HG02981 (cell line): ENCODE measurements around the gene HDGFL2.

ENCODE experiments used
- ATAC-seq: cut with Tn5 transposase; IDR thresholded peaks from one replicate; pipeline ENCODE4 v1.9.1; 2021; ENCODE audit warnings: mild to moderate bottlenecking, moderate library complexity; ENCODE audit not compliant: unreplicated experiment

HDGFL2 gene

DNA sequence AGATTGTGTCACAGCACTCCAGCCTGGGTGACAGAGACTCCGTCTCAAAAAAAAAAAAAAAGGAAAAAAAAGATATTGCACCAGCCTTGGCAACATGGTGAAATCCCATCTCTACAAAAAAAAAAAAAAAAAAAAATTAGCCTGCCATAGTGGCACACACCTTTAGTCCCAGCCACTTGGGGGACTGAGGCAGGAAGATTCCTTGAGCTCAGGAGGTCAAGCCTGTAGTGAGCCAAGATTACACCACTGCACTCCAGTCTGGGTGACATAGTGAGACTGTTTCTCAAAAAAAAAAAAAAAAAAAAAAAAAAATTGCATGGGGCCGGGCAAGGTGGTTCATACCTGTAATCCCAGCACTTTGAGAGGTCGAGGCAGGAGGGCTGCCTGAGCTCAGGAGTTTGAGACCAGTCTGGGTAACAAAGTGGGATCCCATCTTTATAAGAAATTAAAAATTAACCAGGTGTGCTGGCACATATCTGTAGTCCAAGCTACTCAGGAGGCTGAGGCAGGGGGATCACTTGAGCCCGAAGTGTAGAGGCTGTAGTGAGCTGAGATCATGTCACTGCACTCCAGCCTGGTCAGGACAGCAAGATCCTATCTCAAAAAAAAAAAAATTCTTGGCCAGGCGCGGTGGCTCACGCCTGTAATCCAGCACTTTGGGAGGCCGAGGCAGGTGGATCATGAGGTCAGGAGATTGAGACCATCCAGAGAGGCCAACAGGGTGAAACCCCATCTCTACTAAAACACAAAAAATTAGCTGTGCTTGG is 7.1 kb upstream of the HDGFL2 start:
- no peak for ATAC-seq

- ATAC-seq = no peak
Observed at GRCh38 chr19:4467835-4468234, 4.3 kb upstream of the HDGFL2 start.

DNA sequence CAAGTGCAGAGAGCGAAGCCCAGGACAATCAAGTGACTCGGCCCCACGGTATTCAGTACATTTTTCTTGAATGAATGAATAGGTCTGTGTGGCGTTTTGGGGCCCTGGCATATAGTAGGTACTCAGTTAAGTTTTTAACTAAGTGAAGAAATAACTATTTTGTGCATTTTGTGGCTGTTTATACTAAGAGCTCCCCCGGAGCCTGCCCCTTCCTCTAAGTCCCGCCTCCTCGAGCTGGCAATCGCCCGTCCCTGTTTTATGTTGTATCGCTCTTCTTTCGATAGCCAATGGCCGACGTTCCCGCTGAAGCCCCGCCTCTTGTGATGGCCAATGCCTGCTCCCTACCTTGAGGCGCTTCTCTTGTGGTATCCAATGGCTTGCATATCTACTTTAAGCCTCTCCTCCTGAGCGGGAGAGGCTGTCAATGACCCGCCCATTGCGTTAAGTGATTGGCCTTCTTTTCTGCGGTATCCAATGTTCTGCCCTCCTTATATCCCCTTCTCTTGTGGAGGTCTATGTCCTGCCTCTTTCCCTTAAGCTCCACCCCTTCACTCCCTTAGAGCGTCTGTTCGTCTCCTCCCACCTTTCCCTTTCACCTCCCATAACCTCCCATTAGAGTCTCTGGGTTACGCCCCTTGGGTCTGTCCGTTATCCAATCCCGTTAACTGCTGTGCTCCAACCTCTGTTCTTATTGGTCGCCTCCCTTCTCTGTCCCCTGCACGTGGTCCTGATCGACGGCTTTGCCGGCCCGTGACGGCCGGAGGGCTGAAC is 509 bp upstream of the HDGFL2 start:
- peak; percentile 80 for ATAC-seq

- ATAC-seq = no peak
Observed at GRCh38 chr19:4473011-4473762, 1.1 kb downstream of the HDGFL2 start.

GRCh38 chr19:4473763-4474513 is 1.8 kb downstream of the HDGFL2 start:
- ATAC-seq = no peak

GRCh38 chr19:4474514-4475022 is 2.5 kb downstream of the HDGFL2 start:
- no peak for ATAC-seq

GRCh38 chr19:4477034-4477801 is 5.1 kb downstream of the HDGFL2 start:
- ATAC-seq = no peak

- ATAC-seq = no peak
Observed at GRCh38 chr19:4482721-4483364, 10.7 kb downstream of the HDGFL2 start.

DNA sequence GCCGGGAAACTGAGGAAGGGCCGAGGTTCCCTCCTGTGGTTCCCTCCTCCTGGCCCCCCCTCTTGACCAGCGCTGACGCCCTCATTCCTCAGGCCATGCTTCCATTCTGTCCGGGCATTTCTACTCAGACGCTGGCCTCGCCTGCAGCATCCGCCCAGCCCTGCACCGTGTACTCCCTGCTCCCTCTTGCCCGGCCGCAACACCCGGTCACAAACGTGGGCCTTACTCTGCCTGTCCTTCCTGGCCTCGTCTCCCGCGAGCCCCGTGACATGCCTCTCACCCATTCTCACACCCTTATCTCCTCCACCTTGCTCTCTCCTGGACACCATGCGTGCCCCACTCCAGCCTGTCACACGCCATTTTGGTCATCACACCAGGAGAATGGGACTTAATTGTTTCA is 11.3 kb downstream of the HDGFL2 start:
- no peak for ATAC-seq

DNA sequence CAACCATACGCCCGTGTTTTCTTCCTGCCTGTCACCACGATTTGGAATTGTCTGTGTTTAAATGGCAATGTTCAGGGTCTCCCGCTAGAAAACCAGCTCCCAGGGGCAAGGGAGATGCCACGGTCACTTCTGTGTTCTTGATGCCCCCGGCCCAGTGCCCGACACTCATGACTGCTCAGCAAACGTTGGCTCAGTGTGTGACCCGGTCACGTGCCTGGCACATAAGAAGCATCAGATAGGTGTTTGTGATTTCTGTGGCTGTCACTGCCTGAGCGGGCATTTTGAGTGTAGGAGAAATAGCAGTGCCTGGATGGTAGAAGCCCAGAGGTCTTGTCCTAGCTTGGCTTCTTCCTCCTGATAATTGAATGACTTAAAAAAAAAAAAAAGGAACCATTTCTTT is 15.5 kb downstream of the HDGFL2 start:
- no peak for ATAC-seq

DNA sequence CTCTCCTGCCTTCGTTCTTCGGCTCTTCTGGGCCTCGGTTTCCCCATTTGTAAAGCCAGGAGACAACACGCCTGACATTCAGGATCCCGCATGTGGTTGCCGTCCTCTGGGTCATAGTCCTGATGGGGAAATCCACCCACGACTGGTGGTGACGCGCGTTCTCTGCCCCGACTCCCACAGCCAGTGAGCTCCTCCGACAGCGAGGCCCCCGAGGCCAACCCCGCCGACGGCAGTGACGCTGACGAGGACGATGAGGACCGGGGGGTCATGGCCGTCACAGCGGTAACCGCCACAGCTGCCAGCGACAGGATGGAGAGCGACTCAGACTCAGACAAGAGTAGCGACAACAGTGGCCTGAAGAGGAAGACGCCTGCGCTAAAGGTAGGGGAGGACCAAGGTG is 16.4 kb downstream of the HDGFL2 start:
- ATAC-seq = no peak

DNA sequence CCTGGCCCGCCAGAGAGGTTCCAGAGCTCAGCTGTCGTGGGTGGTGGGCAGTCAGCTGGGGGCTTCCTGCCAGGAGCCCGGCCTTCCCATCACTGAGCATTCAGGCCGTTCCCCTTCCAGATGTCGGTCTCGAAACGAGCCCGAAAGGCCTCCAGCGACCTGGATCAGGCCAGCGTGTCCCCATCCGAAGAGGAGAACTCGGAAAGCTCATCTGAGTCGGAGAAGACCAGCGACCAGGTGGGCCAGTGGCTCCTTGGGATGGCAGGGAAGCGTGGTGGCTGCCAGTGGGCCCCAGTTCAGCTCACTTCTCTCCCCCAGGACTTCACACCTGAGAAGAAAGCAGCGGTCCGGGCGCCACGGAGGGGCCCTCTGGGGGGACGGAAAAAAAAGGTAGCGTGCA is 19.3 kb downstream of the HDGFL2 start:
- ATAC-seq = no peak

DNA sequence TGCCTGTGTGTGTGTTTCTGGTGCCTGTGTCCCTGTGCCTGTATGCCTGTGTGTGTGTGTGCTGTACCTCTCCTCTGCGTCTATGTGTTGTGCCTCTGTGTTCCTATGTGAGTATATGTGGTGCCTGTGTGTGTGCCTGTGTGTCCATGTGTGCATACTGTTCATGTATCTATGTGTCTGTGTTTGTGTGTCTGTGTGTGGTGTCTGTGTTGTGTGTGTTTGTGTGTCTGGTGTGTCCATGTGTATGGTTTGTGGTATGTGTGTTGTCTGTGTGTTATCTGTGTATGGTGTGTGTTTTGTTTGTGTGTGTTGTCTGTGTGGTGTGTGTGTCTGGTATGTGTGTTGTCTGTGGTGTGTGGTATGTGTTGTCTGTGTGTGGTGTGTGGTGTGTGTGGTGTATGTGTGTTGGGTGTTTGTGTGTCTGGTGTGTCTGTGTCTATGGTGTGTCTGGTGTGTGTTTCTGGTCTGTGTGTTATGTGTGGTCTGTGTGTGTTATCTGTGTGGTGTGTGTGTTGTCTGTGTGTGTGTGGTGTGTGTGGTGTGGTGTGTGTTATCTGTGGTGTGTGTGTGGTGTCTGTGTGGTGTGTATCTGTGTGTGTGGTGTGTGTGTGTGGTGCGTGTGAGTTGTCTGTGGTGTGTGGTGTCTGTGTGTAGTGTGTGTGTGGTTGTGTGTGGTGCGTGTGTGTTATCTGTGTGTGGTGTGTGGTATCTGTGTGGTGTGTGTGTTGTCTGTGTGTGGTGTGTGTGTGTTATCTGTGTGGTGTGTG is 20.4 kb downstream of the HDGFL2 start:
- ATAC-seq = no peak

DNA sequence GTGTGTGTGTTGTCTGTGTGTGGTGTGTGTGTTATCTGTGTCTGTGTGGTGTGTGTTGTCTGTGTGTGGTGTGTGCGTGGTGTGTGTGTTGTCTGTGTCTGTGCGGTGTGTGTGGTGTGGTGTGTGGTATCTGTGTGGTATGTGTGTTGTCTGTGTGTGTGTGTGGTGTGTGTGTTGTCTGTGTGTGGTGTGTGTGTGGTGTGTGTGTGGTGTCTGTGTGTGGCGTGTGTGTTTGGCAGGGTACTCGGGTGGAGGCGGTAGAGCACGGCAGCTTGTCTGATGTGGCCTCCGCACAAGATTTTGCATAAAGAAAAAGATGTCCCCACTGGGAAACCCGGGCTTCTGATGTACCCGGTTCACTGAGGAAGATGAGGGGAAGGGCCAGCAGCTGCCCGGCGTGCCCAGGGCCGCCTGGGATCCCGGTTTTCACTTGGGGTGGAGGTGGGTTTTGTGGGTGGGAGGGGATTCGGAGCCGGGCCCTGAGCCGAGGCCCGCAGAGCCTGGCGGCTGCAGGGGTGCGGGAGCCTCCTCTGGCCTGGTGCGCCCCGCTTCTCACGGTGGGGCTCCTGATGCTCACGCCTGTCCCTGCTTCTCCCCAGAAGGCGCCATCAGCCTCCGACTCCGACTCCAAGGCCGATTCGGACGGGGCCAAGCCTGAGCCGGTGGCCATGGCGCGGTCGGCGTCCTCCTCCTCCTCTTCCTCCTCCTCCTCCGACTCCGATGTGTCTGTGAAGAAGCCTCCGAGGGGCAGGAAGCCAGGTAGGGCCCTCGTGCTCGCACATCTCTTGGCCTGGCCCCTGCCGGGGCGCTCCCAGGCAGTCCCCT is 21.2 kb downstream of the HDGFL2 start:
- no peak for ATAC-seq

- ATAC-seq = no peak
Observed at GRCh38 chr19:4493929-4494690, 22.0 kb downstream of the HDGFL2 start.

GRCh38 chr19:4494691-4495064 is 22.6 kb downstream of the HDGFL2 start:
- no peak for ATAC-seq

DNA sequence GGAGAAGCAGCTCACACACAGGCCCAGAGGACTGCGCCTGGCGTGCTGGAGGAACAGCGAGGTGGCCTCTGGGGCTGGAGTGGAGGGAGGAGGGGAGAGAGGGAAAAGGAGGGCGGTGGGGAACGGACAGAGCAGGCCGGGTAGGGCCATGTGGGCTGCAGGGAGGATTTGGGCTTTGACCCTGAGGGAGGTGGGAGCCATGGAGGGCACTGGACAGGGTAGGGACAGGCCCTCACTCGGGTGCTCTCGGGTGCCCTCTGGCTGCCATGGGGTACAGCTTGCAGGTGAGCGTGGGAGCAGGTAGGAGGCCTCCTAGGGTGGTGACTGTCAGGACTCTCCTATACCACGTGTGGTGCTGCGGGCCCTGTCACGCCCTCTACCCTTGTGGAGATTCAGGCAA is 23.4 kb downstream of the HDGFL2 start:
- no peak for ATAC-seq
